Skeletal muscle cell (primary cell): ENCODE measurements around the gene KRT24.
A peak's percentile ranks its signal among the peaks of the same experiment; 100 is the strongest.

Experiments
- DNase-seq: peaks from one replicate; pipeline ENCODE4 v3.0.0-alpha.2; 2010; ENCODE audit warnings: low read depth
- H3K4me3 ChIP-seq: 2 replicates; pipeline ENCODE4 v1.5.1; 2011; ENCODE audit warnings: low read depth, mild to moderate bottlenecking, control low read depth, low read length, moderate library complexity

KRT24 gene

GRCh38 chr17:40696651-40697072 is 6.9 kb downstream of the KRT24 start:
- no peak overlapping the region for H3K4me3 ChIP-seq
- no peak for DNase-seq

- no peak for DNase-seq
- H3K4me3 ChIP-seq, result no peak overlapping the region
Observed at GRCh38 chr17:40695874-40696472, 7.6 kb downstream of the KRT24 start.

GRCh38 chr17:40694584-40694983 is 9.0 kb downstream of the KRT24 start:
- DNase-seq, result no peak
- no peak overlapping the region for H3K4me3 ChIP-seq

- H3K4me3 ChIP-seq, result no peak overlapping the region
- no peak for DNase-seq
Observed at GRCh38 chr17:40687106-40687505, 16.4 kb downstream of the KRT24 start.

- no peak overlapping the region for H3K4me3 ChIP-seq
- DNase-seq, result no peak
Observed at GRCh38 chr17:40686192-40686591, 17.4 kb downstream of the KRT24 start.

GRCh38 chr17:40680998-40681397 is 22.6 kb downstream of the KRT24 start:
- H3K4me3 ChIP-seq, result no peak overlapping the region
- no peak for DNase-seq

- DNase-seq, result no peak
- H3K4me3 ChIP-seq, result no peak overlapping the region
Observed at GRCh38 chr17:40679523-40679907, 24.0 kb downstream of the KRT24 start.

GRCh38 chr17:40678902-40679522 is 24.5 kb downstream of the KRT24 start:
- H3K4me3 ChIP-seq, result no peak overlapping the region
- DNase-seq, result no peak

- no peak for DNase-seq
Observed at GRCh38 chr17:40675905-40676304, 27.6 kb downstream of the KRT24 start.

GRCh38 chr17:40672654-40673053 is 30.9 kb downstream of the KRT24 start:
- no peak overlapping the region for H3K4me3 ChIP-seq
- DNase-seq, result no peak

More at GRCh38 chr17:40675905-40676304, 27.6 kb downstream of the KRT24 start:
- no peak overlapping the region for H3K4me3 ChIP-seq

- DNase-seq, result no peak
- no peak overlapping the region for H3K4me3 ChIP-seq
Observed at GRCh38 chr17:40671282-40671681, 32.3 kb downstream of the KRT24 start.

GRCh38 chr17:40666331-40666730 is 37.2 kb downstream of the KRT24 start:
- no peak overlapping the region for H3K4me3 ChIP-seq
- DNase-seq, result no peak

GRCh38 chr17:40664582-40665333 is 38.8 kb downstream of the KRT24 start, which contains the start of gene KRT222:
Gene KRT222, minus strand, starts transcription at chr17:40665177. Its CDS starts 78 bp downstream, at chr17:40665099.
- peak within 1 kb of the TSS; percentile 12 for H3K4me3 ChIP-seq
- no peak for DNase-seq

- H3K4me3 ChIP-seq, result no peak overlapping the region
- DNase-seq, result no peak
Observed at GRCh38 chr17:40663252-40663651, 40.3 kb downstream of the KRT24 start.

- DNase-seq, result no peak
- no peak overlapping the region for H3K4me3 ChIP-seq
Observed at GRCh38 chr17:40659911-40660310, 43.6 kb downstream of the KRT24 start.

- H3K4me3 ChIP-seq, result no peak overlapping the region
- DNase-seq, result no peak
Observed at GRCh38 chr17:40658396-40658795, 45.2 kb downstream of the KRT24 start.

GRCh38 chr17:40651939-40652338 is 51.6 kb downstream of the KRT24 start:
- DNase-seq, result no peak
- H3K4me3 ChIP-seq, result no peak overlapping the region

GRCh38 chr17:40648384-40648968 is 55.1 kb downstream of the KRT24 start:
- peak overlapping the region; percentile 87 for H3K4me3 ChIP-seq
- DNase-seq, result no peak
